Mammary epithelial cell (primary cell): ENCODE measurements around the gene ODF4.

Experiments
- EZH2 ChIP-seq: IDR thresholded peaks from 2 replicates; pipeline ENCODE4 v1.6.1; 2012; ENCODE audit warnings: low read length, inconsistent platforms, borderline replicate concordance
- TF ChIP-seq, protein P1 (sequence below), 2 donors: IDR thresholded peaks in 1 of 2; conservative IDR thresholded peaks in 1 of 2; 2 replicates each; pipeline ENCODE4 v1.5.1; 2011 to 2012; ENCODE audit warnings: inconsistent platforms in 2 of 2, low read length in 2 of 2, mild to moderate bottlenecking in 2 of 2, control low read depth in 1 of 2, low read depth in 1 of 2; ENCODE audit not compliant: insufficient read depth in 1 of 2; ENCODE audit errors: extremely low read depth in 1 of 2

DNA sequence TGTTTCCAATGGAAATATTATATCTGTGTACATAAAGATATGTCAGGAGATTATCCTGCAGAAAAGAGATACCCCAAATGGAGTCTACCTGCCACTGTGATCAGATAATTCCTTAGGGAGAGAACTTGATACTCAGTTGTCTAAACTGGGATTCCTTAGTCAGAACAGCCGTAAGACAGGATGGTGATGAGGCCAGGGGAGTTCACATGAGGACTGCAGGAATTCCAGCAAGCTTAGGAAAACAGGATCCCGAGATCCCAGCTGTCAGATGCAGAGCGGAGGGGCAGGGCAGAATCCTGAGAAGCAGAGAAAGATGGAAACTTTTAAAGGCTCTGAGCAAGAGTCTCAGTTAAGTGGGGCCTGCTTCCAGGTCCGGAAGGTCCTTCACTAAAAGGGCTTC lies 32.1 kb downstream of the ODF4 start:
- TF ChIP-seq, protein P1, sequence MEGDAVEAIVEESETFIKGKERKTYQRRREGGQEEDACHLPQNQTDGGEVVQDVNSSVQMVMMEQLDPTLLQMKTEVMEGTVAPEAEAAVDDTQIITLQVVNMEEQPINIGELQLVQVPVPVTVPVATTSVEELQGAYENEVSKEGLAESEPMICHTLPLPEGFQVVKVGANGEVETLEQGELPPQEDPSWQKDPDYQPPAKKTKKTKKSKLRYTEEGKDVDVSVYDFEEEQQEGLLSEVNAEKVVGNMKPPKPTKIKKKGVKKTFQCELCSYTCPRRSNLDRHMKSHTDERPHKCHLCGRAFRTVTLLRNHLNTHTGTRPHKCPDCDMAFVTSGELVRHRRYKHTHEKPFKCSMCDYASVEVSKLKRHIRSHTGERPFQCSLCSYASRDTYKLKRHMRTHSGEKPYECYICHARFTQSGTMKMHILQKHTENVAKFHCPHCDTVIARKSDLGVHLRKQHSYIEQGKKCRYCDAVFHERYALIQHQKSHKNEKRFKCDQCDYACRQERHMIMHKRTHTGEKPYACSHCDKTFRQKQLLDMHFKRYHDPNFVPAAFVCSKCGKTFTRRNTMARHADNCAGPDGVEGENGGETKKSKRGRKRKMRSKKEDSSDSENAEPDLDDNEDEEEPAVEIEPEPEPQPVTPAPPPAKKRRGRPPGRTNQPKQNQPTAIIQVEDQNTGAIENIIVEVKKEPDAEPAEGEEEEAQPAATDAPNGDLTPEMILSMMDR (conservative IDR thresholded peaks at IDR 0.05 in 1 of 2, IDR thresholded peaks at IDR 0.05 in 1 of 2; ENCODE audit: extremely low read depth in 1 of 2, insufficient read depth in 1 of 2, low read depth in 1 of 2, low read length in 2 of 2), result no peak
- TF ChIP-seq EZH2, result no peak
